CD14-positive monocyte (primary cell): ENCODE results near the gene FARP1. TPM values are rescaled to one million over a fixed set of nuclear protein-coding genes. Genes with fewer than 3 reads are reported as not detected.

Experiments
- DNase-seq, 3 donors: peaks; one replicate each; pipeline ENCODE4 v3.0.0-alpha.2; 2011 to 2022
- H2AFZ ChIP-seq: 2 replicates; pipeline ENCODE4 v1.6.0; 2012; ENCODE audit warnings: mild to moderate bottlenecking, low read depth, low read length, inconsistent platforms; ENCODE audit not compliant: insufficient read depth, poor library complexity, severe bottlenecking
- H3K27ac ChIP-seq, 2 donors: 1 replicate in 1 of 2; 2 replicates in 1 of 2; pipeline ENCODE4 v1.5.1; 2012 to 2013; ENCODE audit warnings: low read length in 2 of 2, control low read depth in 1 of 2, inconsistent platforms in 1 of 2, low read depth in 1 of 2, mild to moderate bottlenecking in 1 of 2
- H3K27me3 ChIP-seq, 2 donors: one replicate each; pipeline versions ENCODE4 v1.6.0 to v1.6.1; 2011 to 2013; ENCODE audit warnings: low read length in 2 of 2; ENCODE audit not compliant: control insufficient read depth in 2 of 2, insufficient read depth in 2 of 2
- H3K36me3 ChIP-seq, 2 donors: replicated peaks in 1 of 2; 1 replicate in 1 of 2; 2 replicates in 1 of 2; pipeline versions ENCODE4 v1.5.1 to v1.6.1; 2012 to 2013; ENCODE audit warnings: low read length in 2 of 2, control low read depth in 1 of 2, inconsistent platforms in 1 of 2, mild to moderate bottlenecking in 1 of 2; ENCODE audit not compliant: insufficient read depth in 2 of 2, control insufficient read depth in 1 of 2
- H3K4me1 ChIP-seq, 2 donors: 1 replicate in 1 of 2; 2 replicates in 1 of 2; pipeline versions ENCODE4 v1.5.1 to v1.6.1; 2012 to 2013; ENCODE audit warnings: low read length in 2 of 2, control low read depth in 1 of 2, inconsistent platforms in 1 of 2, mild to moderate bottlenecking in 1 of 2, moderate library complexity in 1 of 2; ENCODE audit not compliant: insufficient read depth in 2 of 2, control insufficient read depth in 1 of 2
- H3K4me2 ChIP-seq: replicated peaks from 2 replicates; pipeline ENCODE3; 2012; ENCODE audit warnings: low read length, moderate library complexity, mild to moderate bottlenecking; ENCODE audit not compliant: poor library complexity, severe bottlenecking; ENCODE audit errors: extremely low read depth
- H3K4me3 ChIP-seq, 3 experiments: fragments of 200-600 bp in 1 of 3; sonication (generic) in 1 of 3; replicated peaks in 1 of 3; 1 replicate in 2 of 3; 2 replicates in 1 of 3; pipeline ENCODE4 v1.5.1; 2011 to 2013; ENCODE audit warnings: low read length in 3 of 3, mild to moderate bottlenecking in 3 of 3, control low read depth in 2 of 3, low read depth in 2 of 3, inconsistent platforms in 1 of 3, moderate library complexity in 1 of 3
- H3K79me2 ChIP-seq: 2 replicates; pipeline ENCODE4 v1.6.0; 2012; ENCODE audit warnings: mild to moderate bottlenecking, control low read depth, inconsistent platforms, low read length, moderate library complexity; ENCODE audit not compliant: insufficient read depth
- H3K9ac ChIP-seq: 2 replicates; pipeline ENCODE4 v1.6.0; 2017; ENCODE audit warnings: low read length, mild to moderate bottlenecking; ENCODE audit not compliant: insufficient read depth, poor library complexity, severe bottlenecking
- H3K9me3 ChIP-seq, 2 donors: replicated peaks in 1 of 2; 1 replicate in 1 of 2; 2 replicates in 1 of 2; pipeline versions ENCODE4 v1.5.1 to v1.6.1; 2012 to 2013; ENCODE audit warnings: low read length in 2 of 2, control low read depth in 1 of 2; ENCODE audit not compliant: control insufficient read depth in 1 of 2, insufficient read depth in 1 of 2
- H4K20me1 ChIP-seq: 2 replicates; pipeline ENCODE4 v1.6.0; 2012; ENCODE audit warnings: mild to moderate bottlenecking, low read length, control low read depth, moderate library complexity; ENCODE audit not compliant: insufficient read depth
- H3K27ac Mint-ChIP-seq, 7 donors: one replicate each; pipeline ENCODE4 v1.8.0; 2020; ENCODE audit warnings: mild to moderate bottlenecking in 7 of 7, mixed read lengths in 7 of 7, moderate library complexity in 6 of 7, inconsistent platforms in 2 of 7
- H3K27me3 Mint-ChIP-seq, 3 donors: one replicate each; pipeline ENCODE4 v1.8.0; 2021 to 2022; ENCODE audit warnings: low read depth in 3 of 3, mild to moderate bottlenecking in 3 of 3, mixed read lengths in 3 of 3, moderate library complexity in 3 of 3, inconsistent platforms in 1 of 3
- H3K36me3 Mint-ChIP-seq, 2 donors: one replicate each; pipeline ENCODE4 v1.8.0; 2020; ENCODE audit warnings: mixed read lengths in 2 of 2, inconsistent platforms in 1 of 2, mild to moderate bottlenecking in 1 of 2
- H3K4me1 Mint-ChIP-seq: one replicate; pipeline ENCODE4 v1.8.0; 2020; ENCODE audit warnings: mild to moderate bottlenecking, mixed read lengths
- H3K4me3 Mint-ChIP-seq, 2 donors: one replicate each; pipeline ENCODE4 v1.8.0; 2020; ENCODE audit warnings: mild to moderate bottlenecking in 2 of 2, mixed read lengths in 2 of 2, moderate library complexity in 1 of 2
- H3K9me3 Mint-ChIP-seq, 7 donors: one replicate each; pipeline ENCODE4 v1.8.0; 2020 to 2022; ENCODE audit warnings: mixed read lengths in 7 of 7, mild to moderate bottlenecking in 6 of 7, moderate library complexity in 6 of 7, inconsistent platforms in 2 of 7
- WGBS: methylation state at CpG from one replicate; pipeline ENCODE4 v1.1.5; 2013; ENCODE audit warnings: missing lambda C conversion rate; ENCODE audit not compliant: insufficient coverage; 5-methylcytosine and 5-hydroxymethylcytosine counted together
- intact Hi-C, 2 donors: fragments of 100-400 bp; cut with micrococcal nuclease; formaldehyde crosslinking; loops; one replicate each; pipeline versions ENCODE4 v1.15.0 to v1.15.1; 2023
- polyA plus RNA-seq, 3 donors: library from polyadenylated mRNA; depleted of rRNA in 1 of 3; unstranded in 2 of 3; stranded (reverse) in 1 of 3; fragments of 300-500 nt in 2 of 3; fragments of >200 nt in 1 of 3; fragmentation: Illumina TruSeq in 2 of 3; gene quantifications; 1 replicate in 2 of 3; 2 replicates in 1 of 3; pipeline ENCODE4 v1.2.3, GENCODE V29; 2012 to 2021
- TF ChIP-seq, protein P1 (sequence below): fragments of 200-600 bp; IDR thresholded peaks from one replicate; pipeline ENCODE4 v1.8.0; 2022; ENCODE audit warnings: antibody characterized with exemption, mild to moderate bottlenecking

Gene FARP1
- polyA plus RNA-seq, 3 donors, result 0.01 to 0.16 (median 0.12) TPM

DNA sequence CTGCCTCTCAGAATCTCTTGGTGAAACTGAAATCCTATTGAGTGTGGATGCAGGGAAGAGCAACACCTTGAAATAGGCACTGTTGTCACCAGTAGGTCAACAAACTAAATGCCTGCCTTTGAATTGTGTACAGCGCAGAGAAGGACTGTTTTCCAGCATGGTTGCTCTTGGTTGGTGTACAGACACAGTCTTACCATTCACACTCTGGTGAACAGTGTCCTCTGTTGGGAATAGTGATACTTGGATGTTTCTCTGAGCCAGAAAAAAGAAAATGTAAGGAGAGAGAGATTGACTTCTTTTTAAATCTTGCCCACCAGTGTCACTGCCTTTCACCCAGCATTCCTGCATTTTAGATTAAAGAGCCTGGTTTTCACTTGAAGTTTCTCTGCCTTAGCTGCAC is 254.3 kb downstream of the FARP1 start:
- H3K79me2 ChIP-seq, result no peaks in the 10 kb centered on the region
- H3K9ac ChIP-seq, result no peak overlapping the region
- H3K27ac ChIP-seq, result no peak overlapping the region
- H3K9me3 Mint-ChIP-seq, result no peaks in the 10 kb centered on the region
- no peaks in the 10 kb centered on the region for H3K36me3 Mint-ChIP-seq
- no CpG with 5 or more reads among the region's 1 CpG for WGBS
- H3K9me3 ChIP-seq, result no peaks in the 10 kb centered on the region
- no peaks in the 10 kb centered on the region for H3K4me1 ChIP-seq
- no peak overlapping the region for H3K4me3 ChIP-seq
- TF ChIP-seq, protein P1, sequence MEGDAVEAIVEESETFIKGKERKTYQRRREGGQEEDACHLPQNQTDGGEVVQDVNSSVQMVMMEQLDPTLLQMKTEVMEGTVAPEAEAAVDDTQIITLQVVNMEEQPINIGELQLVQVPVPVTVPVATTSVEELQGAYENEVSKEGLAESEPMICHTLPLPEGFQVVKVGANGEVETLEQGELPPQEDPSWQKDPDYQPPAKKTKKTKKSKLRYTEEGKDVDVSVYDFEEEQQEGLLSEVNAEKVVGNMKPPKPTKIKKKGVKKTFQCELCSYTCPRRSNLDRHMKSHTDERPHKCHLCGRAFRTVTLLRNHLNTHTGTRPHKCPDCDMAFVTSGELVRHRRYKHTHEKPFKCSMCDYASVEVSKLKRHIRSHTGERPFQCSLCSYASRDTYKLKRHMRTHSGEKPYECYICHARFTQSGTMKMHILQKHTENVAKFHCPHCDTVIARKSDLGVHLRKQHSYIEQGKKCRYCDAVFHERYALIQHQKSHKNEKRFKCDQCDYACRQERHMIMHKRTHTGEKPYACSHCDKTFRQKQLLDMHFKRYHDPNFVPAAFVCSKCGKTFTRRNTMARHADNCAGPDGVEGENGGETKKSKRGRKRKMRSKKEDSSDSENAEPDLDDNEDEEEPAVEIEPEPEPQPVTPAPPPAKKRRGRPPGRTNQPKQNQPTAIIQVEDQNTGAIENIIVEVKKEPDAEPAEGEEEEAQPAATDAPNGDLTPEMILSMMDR, result no peak
- no peaks in the 10 kb centered on the region for H3K36me3 ChIP-seq
- no peak overlapping the region for H3K4me3 Mint-ChIP-seq
- no peak overlapping the region for H2AFZ ChIP-seq
- no peak overlapping the region for H3K27ac Mint-ChIP-seq
- no peak for DNase-seq
- H3K27me3 Mint-ChIP-seq, result peaks cover 3 to 5% (median 3%) of the 10 kb centered on the region in 3 donors
- no peaks in the 10 kb centered on the region for H4K20me1 ChIP-seq
- no peaks in the 10 kb centered on the region for H3K27me3 ChIP-seq
- no peaks in the 10 kb centered on the region for H3K4me1 Mint-ChIP-seq
- intact Hi-C loops, result no loop called here
- no peak overlapping the region for H3K4me2 ChIP-seq

GRCh38 chr13:98397861-98398260 is 255.0 kb downstream of the FARP1 start:
- Histone ChIP-seq H3K27ac (no peak overlapping the region), H3K9me3 (no peaks in the 10 kb centered on the region), H3K4me3 (no peak overlapping the region), H3K79me2 (no peaks in the 10 kb centered on the region), H3K4me1 (no peaks in the 10 kb centered on the region), H3K9ac (no peak overlapping the region), H3K27me3 (no peaks in the 10 kb centered on the region), H3K36me3 (no peaks in the 10 kb centered on the region), H2AFZ (no peak overlapping the region), H4K20me1 (no peaks in the 10 kb centered on the region), H3K4me2 (no peak overlapping the region)
- WGBS, result 100% methylated on average over 2 of the region's 7 CpGs
- no peaks in the 10 kb centered on the region for H3K4me1 Mint-ChIP-seq
- H3K4me3 Mint-ChIP-seq, result no peak overlapping the region
- no peaks in the 10 kb centered on the region for H3K9me3 Mint-ChIP-seq
- H3K27ac Mint-ChIP-seq, result no peak overlapping the region
- H3K36me3 Mint-ChIP-seq, result no peaks in the 10 kb centered on the region
- TF ChIP-seq, protein P1, result no peak
- H3K27me3 Mint-ChIP-seq, result peaks cover 2 to 5% (median 3%) of the 10 kb centered on the region in 3 donors
- DNase-seq, result no peak
- intact Hi-C loops, result no loop called here
